ENCODE data around the gene ZSWIM1. TPM values are rescaled to one million over a fixed set of nuclear protein-coding genes. Genes with fewer than 3 reads are reported as not detected.

Gene ZSWIM1
- total and polyA plus RNA-seq, 2 of the 13 experiments (the other 11 are each of a cell fraction or from before 2014, with no cell fraction given), result 9.5 to 11.7 TPM

- TF ChIP-seq ZXDC (CRISPR knock-in tag; IDR thresholded peaks at IDR 0.05) (no peak), ZNF562 (CRISPR knock-in tag; IDR thresholded peaks at IDR 0.05; ENCODE audit: borderline replicate concordance) (no peak), ZNF772 (CRISPR knock-in tag; IDR thresholded peaks at IDR 0.05) (no peak), ZNF780A (CRISPR knock-in tag; IDR thresholded peaks at IDR 0.05) (no peak; the same call in 1 of the 2 replicates), ZMYM2 (CRISPR knock-in tag; IDR thresholded peaks at IDR 0.05) (no peak), ZBTB21 (CRISPR knock-in tag; IDR thresholded peaks at IDR 0.05) (no peak), ZNF441 (CRISPR knock-in tag; IDR thresholded peaks at IDR 0.05; ENCODE audit: borderline replicate concordance) (no peak; the same call in 1 of the 2 replicates), ARHGAP35 (CRISPR knock-in tag; IDR thresholded peaks at IDR 0.05; ENCODE audit: borderline replicate concordance) (no peak), NCOA5 (CRISPR knock-in tag; IDR thresholded peaks at IDR 0.05) (no peak), CBX2 (IDR thresholded peaks at IDR 0.05; ENCODE audit: low read depth, low read length) (no peak), CBX2 (CRISPR knock-in tag; IDR thresholded peaks at IDR 0.05; ENCODE audit: low read depth) (no peak; the same call in 1 of the 2 replicates), ZNF331 (CRISPR knock-in tag; IDR thresholded peaks at IDR 0.05) (no peak; the same call in 1 of the 2 replicates), BORCS8-MEF2B (CRISPR knock-in tag; IDR thresholded peaks at IDR 0.05) (no peak; the same call in 1 of the 2 replicates), ZNF275 (CRISPR knock-in tag; IDR thresholded peaks at IDR 0.05; ENCODE audit: borderline replicate concordance) (peak; percentile 3), FOXO1 (CRISPR knock-in tag; IDR thresholded peaks at IDR 0.05) (no peak; the same call in 1 of the 2 replicates), MXD3 (CRISPR knock-in tag; IDR thresholded peaks at IDR 0.05) (no peak), GATAD2A (CRISPR knock-in tag; IDR thresholded peaks at IDR 0.05) (peak; percentile 35; the same call in 1 of the 2 replicates), FIP1L1 (IDR thresholded peaks at IDR 0.05; ENCODE audit: borderline replicate concordance, insufficient read depth, low read depth, low read length) (no peak), HNF4A (CRISPR knock-in tag; IDR thresholded peaks at IDR 0.05) (no peak; the same call in 1 of the 2 replicates), TEF (CRISPR knock-in tag; IDR thresholded peaks at IDR 0.05) (no peak), ZNF703 (CRISPR knock-in tag; IDR thresholded peaks at IDR 0.05; ENCODE audit: borderline replicate concordance) (no peak; the same call in 1 of the 2 replicates), GTF3A (CRISPR knock-in tag; conservative IDR thresholded peaks at IDR 0.05) (peak; percentile 73; the same call in 1 of the 2 replicates), GLMP (CRISPR knock-in tag; IDR thresholded peaks at IDR 0.05; ENCODE audit: borderline replicate concordance) (no peak), ZNF138 (CRISPR knock-in tag; IDR thresholded peaks at IDR 0.05; ENCODE audit: low read depth) (0 out of 2 replicates have a peak, but pooled peaks have one; percentile 26), ZNF678 (CRISPR knock-in tag; IDR thresholded peaks at IDR 0.05) (no peak), KAT8 (CRISPR knock-in tag; IDR thresholded peaks at IDR 0.05) (no peak)
Measured at GRCh38 chr20:45934046-45934585, 53.1 kb downstream of the ZSWIM1 start (continued).
